Chondrocyte (in vitro differentiated cells): ENCODE results near the gene LAMA5. TPM values are rescaled to one million over a fixed set of nuclear protein-coding genes. Genes with fewer than 3 reads are reported as not detected.
A peak's percentile ranks its signal among the peaks of the same experiment; 100 is the strongest.

Source experiments
- DNase-seq: peaks from one replicate; pipeline ENCODE4 v3.0.0; 2021; ENCODE audit warnings: mixed read lengths, low spot score
- H3K27ac Mint-ChIP-seq: one replicate; pipeline ENCODE4 v1.8.0; 2021; ENCODE audit warnings: mild to moderate bottlenecking, moderate library complexity, mixed read lengths; ENCODE audit not compliant: unreplicated experiment
- H3K27me3 Mint-ChIP-seq: 2 replicates; pipeline ENCODE4 v1.8.0; 2021; ENCODE audit warnings: low read depth, mixed read lengths
- H3K36me3 Mint-ChIP-seq: 2 replicates; pipeline ENCODE4 v1.8.0; 2021; ENCODE audit warnings: low read depth, mixed read lengths
- H3K4me1 Mint-ChIP-seq: 2 replicates; pipeline ENCODE4 v1.8.0; 2021; ENCODE audit warnings: low read depth, mild to moderate bottlenecking, mixed read lengths
- H3K4me3 Mint-ChIP-seq: one replicate; pipeline ENCODE4 v1.8.0; 2021; ENCODE audit warnings: mild to moderate bottlenecking, moderate library complexity, mixed read lengths; ENCODE audit not compliant: unreplicated experiment
- H3K9me3 Mint-ChIP-seq: 2 replicates; pipeline ENCODE4 v1.8.0; 2021; ENCODE audit warnings: low read depth, mixed read lengths
- CTCF ChIP-seq: fragments of 200-600 bp; sonication (generic); IDR thresholded peaks from 2 replicates; pipeline ENCODE4 v1.5.0; 2021; ENCODE audit warnings: antibody characterized with exemption, mild to moderate bottlenecking, moderate library complexity
- total RNA-seq: library from RNA; stranded (reverse); gene quantifications from 3 replicates; pipeline ENCODE4 v1.2.1, GENCODE V29; 2021

The LAMA5 gene
- total RNA-seq, 1 donor from 2014 or later: 368 TPM

GRCh38 chr20:62305149-62305764, 61.9 kb downstream of the LAMA5 start:
- TF ChIP-seq CTCF: peak; percentile 17
- peak overlapping the region; percentile 66 for H3K27ac Mint-ChIP-seq
- H3K9me3 Mint-ChIP-seq: no peaks in the 10 kb centered on the region
- no peaks in the 10 kb centered on the region for H3K27me3 Mint-ChIP-seq
- H3K36me3 Mint-ChIP-seq: peaks cover 12% of the 10 kb centered on the region
- H3K4me3 Mint-ChIP-seq: peak overlapping the region; percentile 86
- no peak for DNase-seq
- H3K4me1 Mint-ChIP-seq: peaks cover 32% of the 10 kb centered on the region

GRCh38 chr20:62304331-62305148, 62.6 kb downstream of the LAMA5 start:
- Mint-ChIP-seq H3K9me3 (no peaks in the 10 kb centered on the region), H3K27me3 (no peaks in the 10 kb centered on the region), H3K4me1 (peaks cover 32% of the 10 kb centered on the region), H3K4me3 (peak overlapping the region; percentile 86), H3K27ac (peak overlapping the region; percentile 92), H3K36me3 (peaks cover 12% of the 10 kb centered on the region)
- no peak for TF ChIP-seq CTCF
- DNase-seq: no peak

GRCh38 chr20:62303340-62304226, 63.5 kb downstream of the LAMA5 start:
- Mint-ChIP-seq H3K27me3 (no peaks in the 10 kb centered on the region), H3K4me3 (peak overlapping the region; percentile 86), H3K36me3 (peaks cover 7% of the 10 kb centered on the region), H3K27ac (peak overlapping the region; percentile 92), H3K4me1 (peaks cover 32% of the 10 kb centered on the region), H3K9me3 (no peaks in the 10 kb centered on the region)
- no peak for TF ChIP-seq CTCF
- no peak for DNase-seq

GRCh38 chr20:62303062-62303339, 64.1 kb downstream of the LAMA5 start:
- H3K27ac Mint-ChIP-seq: peak overlapping the region; percentile 51
- peaks cover 6% of the 10 kb centered on the region for H3K36me3 Mint-ChIP-seq
- peak overlapping the region; percentile 86 for H3K4me3 Mint-ChIP-seq
- no peaks in the 10 kb centered on the region for H3K27me3 Mint-ChIP-seq
- H3K4me1 Mint-ChIP-seq: peaks cover 32% of the 10 kb centered on the region
- no peak for DNase-seq
- H3K9me3 Mint-ChIP-seq: no peaks in the 10 kb centered on the region
- no peak for TF ChIP-seq CTCF
